ENCODE measurements around the gene SERPINA12.
"Not testable (repeated sequence)": the region's sequence is repeated elsewhere in the genome, so short reads cannot be mapped to it uniquely, and the experiment has no call there.

The SERPINA12 gene

DNA sequence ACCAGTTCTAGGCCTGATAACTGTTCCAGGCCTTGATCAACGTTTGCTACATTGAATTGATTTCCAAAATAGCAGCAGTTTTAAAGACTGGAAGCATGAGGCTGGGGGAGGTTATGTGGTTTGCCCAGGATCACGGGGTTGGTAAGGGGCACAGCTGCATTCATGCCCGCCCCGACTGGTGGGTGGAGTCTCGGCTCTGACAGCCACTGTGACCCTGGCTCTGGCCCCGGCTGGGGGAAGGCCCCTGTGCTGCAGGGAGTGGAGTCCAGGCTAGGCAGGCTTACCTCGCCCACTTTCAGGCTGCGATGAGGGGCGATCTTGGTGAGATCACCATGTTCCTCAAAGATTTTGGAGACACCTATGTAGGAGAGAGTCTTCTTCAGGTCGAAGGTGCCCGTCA, 19.9 kb downstream of the SERPINA12 start:
- peaks cover 23% of the 10 kb centered on the region for H3K27me3 ChIP-seq
- TF ChIP-seq, protein P1, sequence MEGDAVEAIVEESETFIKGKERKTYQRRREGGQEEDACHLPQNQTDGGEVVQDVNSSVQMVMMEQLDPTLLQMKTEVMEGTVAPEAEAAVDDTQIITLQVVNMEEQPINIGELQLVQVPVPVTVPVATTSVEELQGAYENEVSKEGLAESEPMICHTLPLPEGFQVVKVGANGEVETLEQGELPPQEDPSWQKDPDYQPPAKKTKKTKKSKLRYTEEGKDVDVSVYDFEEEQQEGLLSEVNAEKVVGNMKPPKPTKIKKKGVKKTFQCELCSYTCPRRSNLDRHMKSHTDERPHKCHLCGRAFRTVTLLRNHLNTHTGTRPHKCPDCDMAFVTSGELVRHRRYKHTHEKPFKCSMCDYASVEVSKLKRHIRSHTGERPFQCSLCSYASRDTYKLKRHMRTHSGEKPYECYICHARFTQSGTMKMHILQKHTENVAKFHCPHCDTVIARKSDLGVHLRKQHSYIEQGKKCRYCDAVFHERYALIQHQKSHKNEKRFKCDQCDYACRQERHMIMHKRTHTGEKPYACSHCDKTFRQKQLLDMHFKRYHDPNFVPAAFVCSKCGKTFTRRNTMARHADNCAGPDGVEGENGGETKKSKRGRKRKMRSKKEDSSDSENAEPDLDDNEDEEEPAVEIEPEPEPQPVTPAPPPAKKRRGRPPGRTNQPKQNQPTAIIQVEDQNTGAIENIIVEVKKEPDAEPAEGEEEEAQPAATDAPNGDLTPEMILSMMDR (IDR thresholded peaks at IDR 0.05; ENCODE audit: low read depth, low read length), result no peak
- H3K36me3 ChIP-seq, result no peaks in the 10 kb centered on the region
- H3K9me3 ChIP-seq, result no peaks in the 10 kb centered on the region
- H3K4me1 ChIP-seq, result no peaks in the 10 kb centered on the region
- no peak for DNase-seq
- H3K4me3 ChIP-seq (ENCODE audit: low read depth, low read length), result no peak overlapping the region

DNA sequence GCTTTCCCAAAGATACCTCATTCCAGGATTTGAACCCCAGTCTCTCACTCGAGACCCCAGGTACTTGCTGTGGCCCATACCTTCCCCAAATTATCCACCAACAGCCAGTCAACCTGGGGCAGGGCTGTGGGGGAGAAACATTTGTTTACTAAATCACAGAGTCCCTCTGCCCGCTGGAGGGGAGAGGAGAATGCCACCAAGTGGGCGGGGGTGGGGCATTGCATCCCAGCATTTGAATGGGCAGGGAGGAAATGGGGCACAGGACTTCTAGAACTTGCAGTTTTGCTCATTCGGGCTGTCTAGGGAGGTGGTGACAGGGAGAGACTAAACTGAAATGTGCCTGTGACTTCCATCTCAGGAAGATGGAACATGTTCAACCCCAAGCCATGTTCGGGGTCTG, 22.4 kb downstream of the SERPINA12 start:
- TF ChIP-seq, protein P1 (IDR thresholded peaks at IDR 0.05; ENCODE audit: low read depth, low read length), result no peak
- Histone ChIP-seq H3K4me3 (ENCODE audit: low read depth, low read length) (no peak overlapping the region), H3K4me1 (no peaks in the 10 kb centered on the region), H3K36me3 (no peaks in the 10 kb centered on the region), H3K9me3 (no peaks in the 10 kb centered on the region), H3K27me3 (peaks cover 23% of the 10 kb centered on the region)
- no peak for DNase-seq

DNA sequence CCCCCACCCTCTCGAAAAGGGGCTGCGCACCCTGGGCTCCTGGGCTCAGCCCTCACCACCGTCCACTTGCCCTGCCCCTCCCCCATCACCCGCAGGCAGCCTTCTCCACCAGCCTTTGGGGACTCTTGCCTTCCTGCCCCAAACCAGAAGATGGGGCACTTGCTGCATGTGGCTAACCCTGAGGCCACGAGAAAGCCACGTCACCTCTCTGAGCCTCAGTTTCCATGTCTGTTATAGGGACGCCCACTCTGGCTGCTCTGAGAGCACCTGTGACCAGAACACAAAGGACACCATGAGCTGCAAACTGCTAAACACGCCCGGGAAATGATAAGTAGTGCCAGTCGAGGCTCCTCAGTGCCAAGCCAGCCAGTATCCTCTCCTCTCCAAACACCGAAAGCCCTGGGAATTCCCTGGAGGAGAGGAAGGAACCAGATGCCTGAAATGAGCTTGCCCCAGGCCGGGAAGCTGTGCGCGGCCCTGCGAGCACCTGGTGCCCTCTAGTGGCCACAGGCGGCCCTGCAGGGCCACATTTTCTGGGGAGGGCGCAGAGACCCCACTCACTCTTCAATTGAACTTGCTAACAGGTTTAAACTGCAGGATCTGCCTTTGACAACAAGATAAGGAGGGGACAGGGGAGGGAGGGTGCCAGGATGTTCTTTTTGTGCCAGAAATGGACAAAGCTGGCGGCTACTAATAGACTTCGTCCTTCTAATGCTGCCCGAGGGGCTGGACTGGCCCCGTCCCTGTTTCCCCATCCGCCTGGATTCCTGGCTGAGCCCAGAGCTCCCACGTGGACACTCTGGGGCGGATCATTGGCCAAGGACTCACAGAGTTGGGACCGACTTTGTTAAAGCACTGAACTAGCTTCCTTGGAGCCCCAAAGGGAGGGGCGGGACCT, 23.1 kb downstream of the SERPINA12 start:
- Histone ChIP-seq H3K36me3 (no peaks in the 10 kb centered on the region), H3K4me3 (ENCODE audit: low read depth, low read length) (no peak overlapping the region), H3K4me1 (no peaks in the 10 kb centered on the region), H3K9me3 (no peaks in the 10 kb centered on the region), H3K27me3 (peaks cover 19% of the 10 kb centered on the region)
- DNase-seq, result peak; percentile 76
- TF ChIP-seq, protein P1 (IDR thresholded peaks at IDR 0.05; ENCODE audit: low read depth, low read length), result peak; percentile 99

DNA sequence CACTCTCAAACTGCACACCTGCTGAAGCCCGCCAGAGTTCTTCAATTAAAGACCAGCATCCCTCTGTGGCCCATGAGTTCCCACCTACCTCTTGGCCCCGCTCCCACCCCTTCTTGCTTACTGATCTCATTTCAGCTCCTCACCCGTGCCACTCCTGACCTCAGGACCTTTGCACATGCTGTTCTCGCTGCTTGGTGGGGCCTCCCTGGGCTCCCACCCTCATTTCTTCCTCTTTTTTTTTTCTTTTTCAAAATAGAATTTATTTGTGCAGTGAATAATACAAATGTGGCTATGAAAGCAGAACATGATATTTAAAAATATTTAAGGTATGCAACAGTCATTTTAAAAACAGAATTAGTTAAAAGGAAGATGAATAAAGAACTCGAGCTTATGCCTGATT, 24.8 kb downstream of the SERPINA12 start:
- TF ChIP-seq, protein P1 (IDR thresholded peaks at IDR 0.05; ENCODE audit: low read depth, low read length), result no peak

DNA sequence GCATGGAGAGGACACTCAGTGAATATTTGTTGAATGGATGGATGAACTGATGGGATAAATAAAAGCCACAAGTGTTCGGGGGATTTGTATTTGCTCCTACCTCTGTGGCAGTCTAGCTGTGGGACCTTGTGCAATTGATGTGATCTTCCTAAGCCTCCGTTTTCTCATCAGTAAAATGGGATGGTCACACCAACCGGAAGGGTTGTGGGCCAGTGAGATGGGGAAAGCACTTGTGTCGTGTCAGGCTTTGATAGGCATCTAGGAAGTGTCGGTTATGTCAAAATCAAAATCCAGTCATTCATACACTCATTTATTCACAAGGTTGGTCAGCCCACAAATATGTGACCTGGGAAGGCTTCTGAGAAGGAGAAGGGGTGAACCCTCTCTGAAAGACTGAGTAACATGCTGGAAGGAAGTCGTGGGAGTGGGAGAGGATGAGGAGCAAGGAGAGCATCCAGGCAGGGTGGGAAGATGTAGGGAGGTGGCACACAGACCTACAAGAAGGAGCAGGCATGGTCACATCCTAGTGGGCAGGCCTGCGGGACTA, 25.5 kb downstream of the SERPINA12 start:
- no peaks in the 10 kb centered on the region for H3K4me1 ChIP-seq
- DNase-seq, result no peak
- no peaks in the 10 kb centered on the region for H3K9me3 ChIP-seq
- H3K36me3 ChIP-seq, result no peaks in the 10 kb centered on the region
- H3K4me3 ChIP-seq (ENCODE audit: low read depth, low read length), result no peak overlapping the region
- TF ChIP-seq, protein P1 (IDR thresholded peaks at IDR 0.05; ENCODE audit: low read depth, low read length), result no peak
- peaks cover 18% of the 10 kb centered on the region for H3K27me3 ChIP-seq

More for the DNA sequence above, 24.8 kb downstream of the SERPINA12 start:
- H3K27me3 ChIP-seq, result peaks cover 19% of the 10 kb centered on the region
- no peak for DNase-seq
- no peaks in the 10 kb centered on the region for H3K9me3 ChIP-seq
- H3K4me3 ChIP-seq (ENCODE audit: low read depth, low read length), result no peak overlapping the region
- H3K4me1 ChIP-seq, result no peaks in the 10 kb centered on the region
- no peaks in the 10 kb centered on the region for H3K36me3 ChIP-seq

DNA sequence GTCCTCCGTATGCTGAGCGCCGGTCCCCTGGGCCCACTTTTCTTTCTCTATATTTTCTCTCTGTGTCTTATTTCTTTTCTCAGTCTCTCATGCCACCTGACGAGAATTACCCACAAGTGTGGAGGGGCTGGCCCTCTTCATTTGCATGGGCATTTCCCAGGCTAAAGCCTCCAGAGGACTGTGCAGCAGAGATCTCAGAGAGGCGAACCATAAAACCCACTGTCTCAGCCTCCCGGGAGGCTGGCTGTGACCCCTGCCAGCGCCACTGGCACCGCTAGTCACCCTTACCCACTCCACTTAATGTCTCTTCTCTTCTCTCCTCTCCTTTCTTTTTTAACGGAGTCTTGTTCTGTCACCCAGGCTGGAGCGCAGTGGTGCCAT, 26.2 kb downstream of the SERPINA12 start:
- peaks cover 15% of the 10 kb centered on the region for H3K27me3 ChIP-seq
- no peaks in the 10 kb centered on the region for H3K9me3 ChIP-seq
- no peak overlapping the region for H3K4me3 ChIP-seq (ENCODE audit: low read depth, low read length)
- H3K36me3 ChIP-seq, result no peaks in the 10 kb centered on the region
- H3K4me1 ChIP-seq, result no peaks in the 10 kb centered on the region
- DNase-seq, result no peak
- TF ChIP-seq, protein P1 (IDR thresholded peaks at IDR 0.05; ENCODE audit: low read depth, low read length), result no peak

DNA sequence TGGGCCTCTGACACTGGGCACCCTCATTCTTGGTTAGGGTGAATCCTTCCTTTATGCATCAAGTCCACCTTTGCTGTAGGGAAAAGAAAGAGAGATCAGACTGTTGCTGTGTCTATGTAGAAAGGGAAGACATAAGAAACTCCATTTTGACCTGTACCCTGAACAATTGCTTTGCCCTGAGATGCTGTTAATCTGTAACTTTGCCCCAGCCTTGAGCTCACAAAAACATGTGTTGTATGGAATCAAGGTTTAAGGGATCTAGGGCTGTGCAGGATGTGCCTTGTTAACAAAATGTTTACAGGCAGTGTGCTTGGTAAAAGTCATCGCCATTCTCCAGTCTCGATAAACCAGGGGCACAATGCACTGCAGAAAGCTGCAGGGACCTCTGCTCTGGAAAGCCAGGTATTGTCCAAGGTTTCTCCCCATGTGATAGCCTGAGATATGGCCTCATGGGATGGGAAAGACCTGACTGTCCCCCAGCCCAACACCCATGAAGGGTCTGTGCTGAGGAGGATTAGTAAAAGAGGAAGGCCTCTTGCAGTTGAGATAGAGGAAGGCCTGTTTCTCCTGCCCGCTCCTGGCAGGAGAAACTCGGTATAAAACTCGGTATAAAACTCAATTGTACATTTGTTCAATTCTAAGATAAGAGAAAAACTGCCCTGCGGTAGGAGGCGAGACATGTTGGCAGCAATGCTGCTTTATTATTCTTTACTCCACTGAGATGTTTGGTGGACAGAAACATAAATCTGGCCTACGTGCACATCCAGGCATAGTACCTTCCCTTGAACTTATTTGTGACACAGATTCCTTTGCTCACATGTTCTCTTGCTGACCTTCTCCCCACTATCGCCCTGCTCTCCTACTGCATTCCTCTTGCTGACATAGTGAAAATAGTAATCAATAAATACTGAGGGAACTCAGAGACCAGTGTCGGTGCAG, 26.9 kb downstream of the SERPINA12 start:
- not testable (repeated sequence) for H3K4me3 ChIP-seq (ENCODE audit: low read depth, low read length); H3K9me3 ChIP-seq; DNase-seq; H3K4me1 ChIP-seq; H3K36me3 ChIP-seq
- peaks cover 11% of the 10 kb centered on the region for H3K27me3 ChIP-seq

Data from BE2C (cell line).